ENCODE data around the gene ALG10. TPM values are rescaled to one million over a fixed set of nuclear protein-coding genes. Genes with fewer than 3 reads are reported as not detected.
"Not testable (repeated sequence)": the region's sequence is repeated elsewhere in the genome, so short reads cannot be mapped to it uniquely, and the experiment has no call there.

ALG10 gene
- total and polyA plus RNA-seq, 2 donors (not counting 3 experiments of a cell fraction or from before 2014, with no cell fraction given) = 6.3 to 13.2 TPM

GRCh38 chr12:34008835-34009234 is 13.5 kb upstream of the ALG10 start:
- H4K20me1 ChIP-seq (replicated peaks; ENCODE audit: control insufficient read depth, extremely low read depth, insufficient read depth, low read length); H3K4me1 ChIP-seq (ENCODE audit: control insufficient read depth, extremely low read depth, insufficient read depth, low read length); DNase-seq (ENCODE audit: low read depth, low spot score); CTCF ChIA-PET; H2AFZ ChIP-seq (ENCODE audit: low read depth, low read length); H3K36me3 ChIP-seq (ENCODE audit: control insufficient read depth in 2 of 2, extremely low read depth in 1 of 2, insufficient read depth in 2 of 2, low read length in 2 of 2); H3K79me2 ChIP-seq (ENCODE audit: control insufficient read depth, insufficient read depth, low read length); H3K4me3 ChIP-seq (replicated peaks in 1 of 3; ENCODE audit: insufficient read depth in 1 of 3, low read depth in 1 of 3, low read length in 3 of 3); dilution Hi-C loops (cut with MboI; ENCODE audit: extremely low pct_ligation_motif_present, low sequenced_read_pairs); H3K9me3 ChIP-seq (replicated peaks; ENCODE audit: control insufficient read depth, insufficient read depth, low read length); BruUV-seq (replicated peaks); FAIRE-seq; H3K27ac ChIP-seq (ENCODE audit: insufficient read depth, low read depth, low read length); H3K4me2 ChIP-seq (ENCODE audit: insufficient read depth, low read length); H3K9ac ChIP-seq (replicated peaks; ENCODE audit: extremely low read depth, insufficient read depth, low read length); H3K9me1 ChIP-seq (replicated peaks; ENCODE audit: control insufficient read depth, extremely low read depth, insufficient read depth, low read length); intact Hi-C loops (cut with micrococcal nuclease); H3K27me3 ChIP-seq (ENCODE audit: control insufficient read depth in 2 of 2, insufficient read depth in 2 of 2, low read length in 2 of 2): not testable (repeated sequence)
- POLR2A ChIA-PET = interaction anchor here (0.7 kb wide), 1 partner anchor 1081 kb away, joined by 4 read pairs; no protein-coding TSS in a partner anchor

DNA sequence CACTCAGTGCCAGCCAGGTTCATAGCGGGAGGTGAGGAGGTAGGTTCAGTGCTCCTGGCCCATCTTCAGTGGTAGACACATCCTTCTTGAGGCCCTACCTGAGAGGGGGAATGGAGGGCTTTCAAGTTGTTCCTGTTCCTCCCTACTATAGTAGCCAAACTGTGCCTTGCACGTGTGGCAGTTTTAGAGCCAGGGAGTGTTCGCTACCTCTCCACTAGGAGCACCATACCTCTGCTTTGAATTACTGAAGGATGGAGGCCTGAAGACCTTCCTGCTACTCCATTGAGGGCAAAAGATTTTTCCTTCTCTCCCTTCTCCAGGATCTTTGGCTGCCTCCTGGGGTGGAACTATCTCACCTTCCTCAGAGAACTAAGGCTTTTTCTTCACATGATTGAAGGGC is 5.9 kb upstream of the ALG10 start:
- BruUV-seq (replicated peaks) = no TSS peak
- H3K9ac ChIP-seq (replicated peaks; ENCODE audit: extremely low read depth, insufficient read depth, low read length) = no peak overlapping the region
- POLR2A ChIA-PET = no interaction called here
- peaks cover 0 to 3% of the 10 kb centered on the region in 2 experiments for H3K27me3 ChIP-seq (ENCODE audit: control insufficient read depth in 2 of 2, insufficient read depth in 2 of 2, low read length in 2 of 2)
- intact Hi-C loops (cut with micrococcal nuclease) = loop anchor here (10.0 kb wide), 1 partner anchor 1222 kb away; no protein-coding TSS in a partner anchor
- H4K20me1 ChIP-seq (replicated peaks; ENCODE audit: control insufficient read depth, extremely low read depth, insufficient read depth, low read length) = no peaks in the 10 kb centered on the region
- no peak for DNase-seq (ENCODE audit: low read depth, low spot score)
- FAIRE-seq = no peak
- H3K4me2 ChIP-seq (ENCODE audit: insufficient read depth, low read length) = no peak overlapping the region
- H3K27ac ChIP-seq (ENCODE audit: insufficient read depth, low read depth, low read length) = no peak overlapping the region
- CTCF ChIA-PET = no interaction called here
- no peak overlapping the region for H3K4me3 ChIP-seq (replicated peaks in 1 of 3; ENCODE audit: insufficient read depth in 1 of 3, low read depth in 1 of 3, low read length in 3 of 3)
- dilution Hi-C loops (cut with MboI; ENCODE audit: extremely low pct_ligation_motif_present, low sequenced_read_pairs) = no loop called here
- peaks cover 2% of the 10 kb centered on the region for H3K4me1 ChIP-seq (ENCODE audit: control insufficient read depth, extremely low read depth, insufficient read depth, low read length)
- TF ChIP-seq, protein P1, sequence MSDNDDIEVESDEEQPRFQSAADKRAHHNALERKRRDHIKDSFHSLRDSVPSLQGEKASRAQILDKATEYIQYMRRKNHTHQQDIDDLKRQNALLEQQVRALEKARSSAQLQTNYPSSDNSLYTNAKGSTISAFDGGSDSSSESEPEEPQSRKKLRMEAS (IDR thresholded peaks at IDR 0.05; ENCODE audit: insufficient read depth, insufficient read length) = no peak
- TF ChIP-seq GATA2 (IDR thresholded peaks at IDR 0.05; ENCODE audit: insufficient read depth, insufficient read length, low read depth, low read length) = no peak
- no peak for TF ChIP-seq POLR2A (IDR thresholded peaks at IDR 0.05; ENCODE audit: low read depth, low read length)
- TF ChIP-seq POLR2AphosphoS5 (IDR thresholded peaks at IDR 0.05; ENCODE audit: insufficient read depth, low read depth, low read length) = no peak
- TF ChIP-seq FOS (IDR thresholded peaks at IDR 0.05; ENCODE audit: borderline replicate concordance, insufficient read depth, low read length) = no peak
- TF ChIP-seq JUN (IDR thresholded peaks at IDR 0.05; ENCODE audit: borderline replicate concordance, insufficient read depth, insufficient read length, low read depth) = no peak
- TF ChIP-seq EZH2 (IDR thresholded peaks at IDR 0.05; ENCODE audit: borderline replicate concordance, low read depth, low read length, severe bottlenecking) = no peak
- TF ChIP-seq, protein P2, sequence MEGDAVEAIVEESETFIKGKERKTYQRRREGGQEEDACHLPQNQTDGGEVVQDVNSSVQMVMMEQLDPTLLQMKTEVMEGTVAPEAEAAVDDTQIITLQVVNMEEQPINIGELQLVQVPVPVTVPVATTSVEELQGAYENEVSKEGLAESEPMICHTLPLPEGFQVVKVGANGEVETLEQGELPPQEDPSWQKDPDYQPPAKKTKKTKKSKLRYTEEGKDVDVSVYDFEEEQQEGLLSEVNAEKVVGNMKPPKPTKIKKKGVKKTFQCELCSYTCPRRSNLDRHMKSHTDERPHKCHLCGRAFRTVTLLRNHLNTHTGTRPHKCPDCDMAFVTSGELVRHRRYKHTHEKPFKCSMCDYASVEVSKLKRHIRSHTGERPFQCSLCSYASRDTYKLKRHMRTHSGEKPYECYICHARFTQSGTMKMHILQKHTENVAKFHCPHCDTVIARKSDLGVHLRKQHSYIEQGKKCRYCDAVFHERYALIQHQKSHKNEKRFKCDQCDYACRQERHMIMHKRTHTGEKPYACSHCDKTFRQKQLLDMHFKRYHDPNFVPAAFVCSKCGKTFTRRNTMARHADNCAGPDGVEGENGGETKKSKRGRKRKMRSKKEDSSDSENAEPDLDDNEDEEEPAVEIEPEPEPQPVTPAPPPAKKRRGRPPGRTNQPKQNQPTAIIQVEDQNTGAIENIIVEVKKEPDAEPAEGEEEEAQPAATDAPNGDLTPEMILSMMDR (IDR thresholded peaks at IDR 0.05; ENCODE audit: extremely low read depth in 1 of 2, insufficient read depth in 1 of 2, low read depth in 1 of 2, low read length in 2 of 2) = no peak
- H3K79me2 ChIP-seq (ENCODE audit: control insufficient read depth, insufficient read depth, low read length) = no peaks in the 10 kb centered on the region
- H3K9me1 ChIP-seq (replicated peaks; ENCODE audit: control insufficient read depth, extremely low read depth, insufficient read depth, low read length) = no peaks in the 10 kb centered on the region
- no peaks in the 10 kb centered on the region for H3K9me3 ChIP-seq (replicated peaks; ENCODE audit: control insufficient read depth, insufficient read depth, low read length)
- no peaks in the 10 kb centered on the region for H3K36me3 ChIP-seq (ENCODE audit: control insufficient read depth in 2 of 2, extremely low read depth in 1 of 2, insufficient read depth in 2 of 2, low read length in 2 of 2)
- H2AFZ ChIP-seq (ENCODE audit: low read depth, low read length) = no peak overlapping the region

Data from endothelial cell of umbilical vein (primary cell).